ENCODE data around the gene EPOP.

EPOP gene

DNA sequence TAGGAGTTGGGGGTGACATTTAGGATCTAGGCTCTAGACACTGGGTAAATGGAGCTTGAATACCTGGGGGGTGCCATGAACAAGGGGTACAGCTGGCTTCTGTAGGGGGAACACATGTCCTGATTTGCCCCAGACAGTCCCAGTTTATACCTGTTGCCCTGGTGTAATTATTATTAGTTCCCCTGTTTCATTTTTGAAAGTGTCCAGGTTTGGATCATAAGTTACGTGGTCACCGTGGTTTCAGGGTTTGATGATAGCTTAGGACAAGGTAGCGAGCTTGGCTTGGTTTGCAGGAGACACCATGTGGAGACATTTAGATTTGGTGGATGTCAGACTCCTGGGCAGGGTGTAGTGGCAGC lies 35.8 kb upstream of the EPOP start:
- DNase-seq (ENCODE audit: low spot score in 2 of 2) = no peak
- ATAC-seq (ENCODE audit: low read depth) = no peak
- peaks cover 32% of the 10 kb centered on the region for H3K4me1 Mint-ChIP-seq
- no peaks in the 10 kb centered on the region for H3K27me3 Mint-ChIP-seq
- peaks cover 22% of the 10 kb centered on the region for H3K36me3 Mint-ChIP-seq
- no peak overlapping the region for H3K4me3 Mint-ChIP-seq
- no peaks in the 10 kb centered on the region for H3K9me3 Mint-ChIP-seq
- no peak overlapping the region for H3K27ac Mint-ChIP-seq

DNA sequence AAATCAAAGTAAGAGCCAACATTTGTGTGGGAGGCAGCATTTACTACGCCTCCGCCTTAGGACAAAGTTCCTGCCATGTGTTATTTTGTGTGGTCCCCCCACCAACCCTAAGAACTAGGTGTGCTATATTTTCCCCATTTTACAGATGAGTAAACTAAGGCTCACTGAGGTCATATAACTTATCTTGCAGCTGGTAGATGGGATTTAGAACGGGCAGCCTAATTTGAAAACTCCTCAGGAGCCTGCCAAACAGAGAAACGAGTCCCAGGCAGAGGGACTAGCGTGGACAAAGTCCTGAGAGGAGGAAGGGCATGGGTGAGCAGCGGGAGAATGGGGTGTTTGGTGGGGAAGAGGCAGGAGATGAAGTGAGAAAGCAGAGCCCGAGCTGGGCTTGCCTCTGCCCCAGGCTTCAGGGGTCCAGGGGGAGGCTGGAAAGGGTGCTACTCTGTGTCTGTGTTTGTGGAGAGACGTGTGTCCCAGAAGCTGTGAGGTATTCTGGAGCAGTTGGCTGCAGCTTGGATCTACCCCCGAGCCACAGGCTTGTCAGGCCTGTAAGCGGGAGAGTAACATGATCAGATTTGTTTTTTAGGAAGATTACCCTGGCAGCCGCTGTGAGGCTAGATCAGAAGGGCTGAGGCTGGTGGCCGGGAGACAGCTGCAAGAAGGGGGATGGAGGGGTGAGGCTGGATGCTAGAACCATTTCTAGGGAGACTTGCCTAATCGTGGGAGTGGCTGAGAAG lies 35.3 kb upstream of the EPOP start:
- no peak for ATAC-seq (ENCODE audit: low read depth)
- H3K9me3 Mint-ChIP-seq = no peaks in the 10 kb centered on the region
- H3K4me1 Mint-ChIP-seq = peaks cover 30% of the 10 kb centered on the region
- peak overlapping the region; percentile 39 for H3K27ac Mint-ChIP-seq
- H3K27me3 Mint-ChIP-seq = no peaks in the 10 kb centered on the region
- DNase-seq (ENCODE audit: low spot score in 2 of 2) = no peak
- H3K36me3 Mint-ChIP-seq = peaks cover 20% of the 10 kb centered on the region
- no peak overlapping the region for H3K4me3 Mint-ChIP-seq

DNA sequence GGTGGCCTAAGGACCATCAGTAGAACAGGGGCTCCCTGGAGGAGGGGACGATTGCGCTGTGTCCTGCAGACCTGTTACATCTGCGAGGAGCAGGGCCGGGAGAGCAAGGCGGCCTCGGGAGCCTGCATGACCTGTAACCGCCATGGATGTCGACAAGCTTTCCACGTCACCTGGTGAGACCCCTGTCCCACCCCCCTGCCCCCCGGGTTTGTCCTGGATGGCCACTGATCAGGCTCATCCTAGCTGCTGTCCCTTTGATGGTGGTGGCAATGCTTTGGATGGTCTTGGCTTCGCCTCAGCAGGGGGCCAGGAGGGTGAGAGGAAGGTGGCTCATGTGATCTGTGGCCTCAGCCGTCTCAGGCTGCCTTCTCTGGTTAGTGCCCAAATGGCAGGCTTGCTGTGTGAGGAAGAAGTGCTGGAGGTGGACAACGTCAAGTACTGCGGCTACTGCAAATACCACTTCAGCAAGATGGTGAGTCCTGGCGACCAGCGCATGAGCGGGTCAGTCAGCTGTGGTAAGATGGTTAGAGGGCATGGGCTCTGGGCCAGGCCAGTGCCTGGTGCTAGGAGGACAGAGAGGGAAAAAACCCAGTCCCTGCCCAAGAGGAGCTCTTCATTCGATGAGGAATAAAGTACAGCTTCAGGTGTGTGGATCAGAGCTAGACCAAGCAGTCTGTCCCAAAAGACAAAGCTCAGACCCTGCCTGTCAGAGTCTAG lies 34.5 kb upstream of the EPOP start:
- Mint-ChIP-seq H3K9me3 (no peaks in the 10 kb centered on the region), H3K27me3 (no peaks in the 10 kb centered on the region), H3K4me3 (no peak overlapping the region), H3K27ac (no peak overlapping the region), H3K4me1 (peaks cover 29% of the 10 kb centered on the region), H3K36me3 (peaks cover 16% of the 10 kb centered on the region)
- no peak for ATAC-seq (ENCODE audit: low read depth)
- DNase-seq (ENCODE audit: low spot score in 2 of 2) = no peak

DNA sequence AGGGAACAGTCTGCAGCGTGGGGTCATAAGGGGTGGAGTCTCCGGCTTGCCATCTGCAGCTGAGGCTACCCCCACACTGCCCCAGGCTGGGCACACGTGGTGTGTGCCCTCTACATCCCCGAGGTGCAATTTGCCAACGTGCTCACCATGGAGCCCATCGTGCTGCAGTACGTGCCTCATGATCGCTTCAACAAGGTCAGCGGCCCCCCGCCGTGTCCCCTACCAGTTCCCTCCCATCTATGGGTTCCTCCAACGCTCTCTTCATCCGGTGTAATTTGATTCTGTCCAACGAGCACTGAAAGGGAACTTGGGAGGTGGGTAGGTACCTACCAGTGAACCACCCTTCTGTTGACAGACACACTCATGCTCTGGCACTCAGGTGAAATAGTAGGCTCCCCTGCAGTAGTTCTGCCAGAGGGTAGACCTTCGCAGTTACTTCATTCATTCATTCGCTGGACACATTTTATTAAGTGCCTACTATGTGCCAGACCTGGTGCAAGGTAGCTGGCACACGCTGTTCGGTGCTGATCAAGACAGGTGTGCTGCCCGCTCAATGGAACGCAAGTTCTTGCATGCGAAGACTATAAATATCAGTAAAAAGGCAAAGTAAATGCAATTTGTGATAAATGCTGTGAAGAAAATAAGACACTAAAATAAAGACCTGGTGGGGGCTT lies 33.1 kb upstream of the EPOP start:
- Mint-ChIP-seq H3K9me3 (no peaks in the 10 kb centered on the region), H3K4me3 (peak overlapping the region; percentile 45), H3K36me3 (peaks cover 13% of the 10 kb centered on the region), H3K4me1 (peaks cover 32% of the 10 kb centered on the region), H3K27ac (no peak overlapping the region), H3K27me3 (no peaks in the 10 kb centered on the region)
- no peak for ATAC-seq (ENCODE audit: low read depth)
- no peak for DNase-seq (ENCODE audit: low spot score in 2 of 2)

DNA sequence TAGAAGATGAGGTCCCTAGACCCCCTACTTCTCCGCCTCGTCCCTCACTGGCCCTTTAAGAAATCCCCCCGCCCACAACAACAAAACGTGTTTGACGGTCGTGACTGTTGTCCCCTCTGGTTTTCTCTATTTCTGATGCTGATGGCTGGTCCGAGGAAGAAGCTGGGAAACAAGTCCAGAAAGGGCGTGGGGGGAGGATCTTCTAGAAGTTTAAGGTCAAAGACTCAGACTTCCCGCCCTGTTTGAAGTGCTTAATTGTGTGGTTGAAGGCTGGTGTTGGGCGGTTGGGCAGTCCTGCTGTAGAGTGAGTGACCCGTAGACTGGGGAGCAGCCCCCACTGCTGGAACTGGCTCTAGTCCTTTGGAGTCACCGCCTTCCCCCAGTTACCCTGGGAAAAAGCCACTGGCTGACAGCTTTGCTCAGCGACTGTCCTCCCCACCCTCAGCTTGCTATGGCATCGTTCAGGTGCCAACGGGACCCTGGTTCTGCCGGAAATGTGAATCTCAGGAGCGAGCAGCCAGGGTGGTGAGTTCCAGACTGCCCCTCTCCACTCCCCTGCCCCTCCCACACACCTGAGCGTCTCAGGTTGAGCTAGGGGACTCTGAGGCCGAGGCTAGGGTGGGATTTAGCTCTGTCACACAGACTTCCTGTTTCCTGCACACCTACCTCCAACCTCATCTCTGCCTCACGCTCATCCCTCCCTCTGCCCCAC lies 31.9 kb upstream of the EPOP start:
- peak overlapping the region; percentile 97 for H3K27ac Mint-ChIP-seq
- ATAC-seq (ENCODE audit: low read depth) (no peak), DNase-seq (ENCODE audit: low spot score in 2 of 2) (no peak)
- H3K4me3 Mint-ChIP-seq = peak overlapping the region; percentile 94
- H3K4me1 Mint-ChIP-seq = peaks cover 35% of the 10 kb centered on the region
- no peaks in the 10 kb centered on the region for H3K27me3 Mint-ChIP-seq
- no peaks in the 10 kb centered on the region for H3K9me3 Mint-ChIP-seq
- peaks cover 13% of the 10 kb centered on the region for H3K36me3 Mint-ChIP-seq

DNA sequence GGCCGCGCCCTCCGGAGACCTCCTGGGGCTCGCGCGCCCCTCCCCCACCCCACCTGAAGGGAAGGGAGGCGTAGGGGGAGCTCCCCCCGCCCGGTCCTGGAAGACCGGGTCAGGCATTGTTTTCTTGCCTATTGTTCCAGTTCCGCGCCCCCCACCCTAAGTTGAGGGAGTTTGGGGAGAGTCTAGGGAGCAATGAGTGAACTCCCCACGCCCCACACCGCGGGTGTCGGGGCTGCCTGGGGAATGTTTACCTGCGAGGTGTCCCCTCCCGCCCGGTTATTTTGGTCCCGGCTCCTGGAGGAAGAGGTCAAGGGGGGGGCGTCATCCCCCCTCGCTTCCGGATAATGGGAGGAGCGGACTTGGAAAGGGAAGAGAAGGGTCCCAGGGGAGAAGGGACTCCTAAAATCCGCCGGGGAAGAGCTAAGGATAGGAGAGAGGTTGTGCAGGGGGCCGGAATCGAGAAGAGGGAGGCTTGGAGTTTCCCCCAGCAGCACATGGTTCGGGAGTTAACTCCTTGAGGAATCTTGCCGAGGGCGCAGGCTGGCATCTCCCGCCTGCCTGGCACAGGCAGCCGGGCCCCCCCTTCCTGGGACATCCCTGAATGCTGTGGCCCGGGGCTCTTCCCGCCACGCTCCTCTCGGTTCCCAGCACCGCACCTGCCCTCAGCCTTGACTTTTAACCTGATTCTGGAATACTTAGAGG lies 31.2 kb upstream of the EPOP start:
- DNase-seq (ENCODE audit: low spot score in 2 of 2) (no peak), ATAC-seq (ENCODE audit: low read depth) (no peak)
- Mint-ChIP-seq H3K27ac (peak overlapping the region; percentile 97), H3K27me3 (no peaks in the 10 kb centered on the region), H3K4me1 (peaks cover 40% of the 10 kb centered on the region), H3K36me3 (peaks cover 13% of the 10 kb centered on the region), H3K9me3 (no peaks in the 10 kb centered on the region), H3K4me3 (peak overlapping the region; percentile 94)

DNA sequence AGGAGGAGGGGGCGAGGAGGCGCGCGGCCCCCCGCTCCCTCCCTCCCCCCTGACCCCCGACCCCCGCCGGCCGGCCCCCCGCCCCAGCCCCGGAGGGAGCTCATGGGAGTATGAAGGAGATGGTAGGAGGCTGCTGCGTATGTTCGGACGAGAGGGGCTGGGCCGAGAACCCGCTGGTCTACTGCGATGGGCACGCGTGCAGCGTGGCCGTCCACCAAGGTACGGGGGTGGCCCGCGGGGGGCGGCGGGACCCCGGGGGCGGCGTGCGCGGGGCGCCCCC lies 30.7 kb upstream of the EPOP start:
- Mint-ChIP-seq H3K4me3 (peak overlapping the region; percentile 94), H3K27me3 (no peaks in the 10 kb centered on the region), H3K36me3 (peaks cover 13% of the 10 kb centered on the region), H3K9me3 (no peaks in the 10 kb centered on the region), H3K27ac (peak overlapping the region; percentile 97), H3K4me1 (peaks cover 40% of the 10 kb centered on the region)
- DNase-seq (ENCODE audit: low spot score in 2 of 2) (peak in 1 of 2 donors; percentile 52), ATAC-seq (ENCODE audit: low read depth) (no peak)

DNA sequence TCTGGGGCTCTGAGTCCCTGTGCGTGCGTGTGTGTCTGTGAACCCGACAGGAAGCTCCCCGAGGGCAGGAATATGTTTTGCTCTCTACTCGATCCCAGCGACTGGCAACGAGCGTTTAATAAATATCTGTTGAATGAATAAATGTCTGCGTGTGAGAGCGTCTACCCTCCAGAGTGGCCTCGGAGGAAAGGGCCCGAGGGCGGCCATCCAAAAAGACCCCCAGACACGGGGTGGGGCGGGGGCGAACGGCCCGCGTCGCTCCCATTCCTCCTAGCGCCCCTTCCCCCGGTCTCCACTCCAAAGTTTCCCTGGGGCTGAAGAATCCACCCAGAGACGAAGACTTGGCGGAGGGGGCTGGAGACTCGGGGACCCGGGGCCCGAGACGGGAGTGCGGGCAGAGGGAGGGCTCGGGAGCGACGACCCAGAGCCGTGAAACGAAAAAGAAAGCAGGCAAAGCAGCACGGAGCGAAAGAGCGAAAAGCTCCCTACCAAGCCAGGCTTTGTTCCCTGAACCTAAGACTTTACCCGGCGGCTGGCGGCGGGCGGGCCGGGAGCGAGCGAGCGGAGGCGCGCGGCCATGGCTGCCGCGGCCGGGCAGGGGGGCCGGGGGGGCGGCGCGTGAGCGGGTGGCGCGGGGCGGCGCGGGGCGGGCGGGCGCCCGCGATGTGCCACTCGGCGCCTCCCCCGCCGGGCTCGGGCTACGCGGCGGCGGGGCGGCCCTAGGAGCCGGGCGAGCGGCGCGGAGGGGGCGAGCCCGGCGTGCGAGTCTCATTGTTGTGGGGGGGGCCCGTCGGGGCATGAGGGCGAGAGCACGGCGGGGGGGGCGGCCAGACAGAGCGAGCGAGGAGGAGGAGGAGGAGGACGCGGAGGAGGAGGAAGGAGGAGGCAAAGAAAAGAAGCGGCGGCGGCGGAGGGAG lies 30.1 kb upstream of the EPOP start, which contains the start of gene MLLT6:
Gene MLLT6 (plus strand): TSS at position 668 of the 917 bp plus-strand sequence. CDS start 360 bp downstream, outside the sequence.
- no peaks in the 10 kb centered on the region for H3K9me3 Mint-ChIP-seq
- DNase-seq (ENCODE audit: low spot score in 2 of 2) (peak; percentile 72 to 80), ATAC-seq (ENCODE audit: low read depth) (peak; percentile 47)
- peaks cover 8% of the 10 kb centered on the region for H3K36me3 Mint-ChIP-seq
- peaks cover 38% of the 10 kb centered on the region for H3K4me1 Mint-ChIP-seq
- H3K27ac Mint-ChIP-seq = peak within 1 kb of the TSS; percentile 97
- no peaks in the 10 kb centered on the region for H3K27me3 Mint-ChIP-seq
- peak within 1 kb of the TSS; percentile 94 for H3K4me3 Mint-ChIP-seq

DNA sequence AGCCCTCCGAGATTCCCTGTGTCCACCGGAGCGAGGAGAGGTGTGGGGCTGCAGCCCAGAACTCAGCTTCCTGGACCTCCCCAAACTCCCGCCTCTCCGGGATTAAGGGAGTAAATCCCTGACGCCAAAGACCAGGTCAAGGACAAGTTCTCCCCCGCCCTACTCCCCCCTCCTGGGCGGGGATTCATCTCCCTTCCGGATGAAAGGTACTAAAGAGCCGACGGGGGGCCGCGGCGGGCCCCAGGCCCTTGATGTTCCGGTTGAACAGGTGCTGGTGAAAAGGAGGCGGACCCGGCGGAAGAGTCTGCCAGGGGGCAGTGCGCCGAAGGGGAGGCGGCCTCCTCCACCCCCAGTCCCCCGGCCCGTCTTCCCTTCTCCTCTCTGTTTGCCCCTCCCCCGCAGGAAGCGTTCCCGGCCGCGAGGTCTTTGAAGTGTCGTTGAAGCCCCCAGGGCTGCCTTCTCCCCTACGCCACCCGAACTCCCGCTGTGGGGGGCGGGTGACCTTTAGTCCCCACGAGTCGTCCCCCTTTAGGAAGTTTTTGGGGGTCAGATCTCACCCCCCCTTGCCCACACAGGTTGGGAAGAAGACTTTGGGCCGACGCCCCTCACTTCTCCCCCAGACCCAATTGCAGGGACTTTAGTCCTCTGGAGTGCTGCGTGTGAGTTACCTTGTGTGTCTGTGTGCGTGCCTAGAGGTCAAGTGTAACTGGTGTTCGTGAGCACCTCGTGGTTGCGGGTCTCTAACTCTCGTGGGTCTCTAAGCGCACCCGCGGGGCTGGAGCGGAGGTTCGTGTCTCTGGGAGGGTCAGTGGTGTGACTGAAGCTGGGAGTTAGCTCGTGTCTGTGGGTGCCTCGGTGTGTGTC lies 29.2 kb upstream of the EPOP start:
- peak overlapping the region; percentile 97 for H3K27ac Mint-ChIP-seq
- H3K4me3 Mint-ChIP-seq = peak overlapping the region; percentile 94
- no peak for ATAC-seq (ENCODE audit: low read depth)
- no peaks in the 10 kb centered on the region for H3K27me3 Mint-ChIP-seq
- H3K9me3 Mint-ChIP-seq = no peaks in the 10 kb centered on the region
- DNase-seq (ENCODE audit: low spot score in 2 of 2) = peak in 1 of 2 donors; percentile 58
- H3K4me1 Mint-ChIP-seq = peaks cover 34% of the 10 kb centered on the region
- peaks cover 2% of the 10 kb centered on the region for H3K36me3 Mint-ChIP-seq

DNA sequence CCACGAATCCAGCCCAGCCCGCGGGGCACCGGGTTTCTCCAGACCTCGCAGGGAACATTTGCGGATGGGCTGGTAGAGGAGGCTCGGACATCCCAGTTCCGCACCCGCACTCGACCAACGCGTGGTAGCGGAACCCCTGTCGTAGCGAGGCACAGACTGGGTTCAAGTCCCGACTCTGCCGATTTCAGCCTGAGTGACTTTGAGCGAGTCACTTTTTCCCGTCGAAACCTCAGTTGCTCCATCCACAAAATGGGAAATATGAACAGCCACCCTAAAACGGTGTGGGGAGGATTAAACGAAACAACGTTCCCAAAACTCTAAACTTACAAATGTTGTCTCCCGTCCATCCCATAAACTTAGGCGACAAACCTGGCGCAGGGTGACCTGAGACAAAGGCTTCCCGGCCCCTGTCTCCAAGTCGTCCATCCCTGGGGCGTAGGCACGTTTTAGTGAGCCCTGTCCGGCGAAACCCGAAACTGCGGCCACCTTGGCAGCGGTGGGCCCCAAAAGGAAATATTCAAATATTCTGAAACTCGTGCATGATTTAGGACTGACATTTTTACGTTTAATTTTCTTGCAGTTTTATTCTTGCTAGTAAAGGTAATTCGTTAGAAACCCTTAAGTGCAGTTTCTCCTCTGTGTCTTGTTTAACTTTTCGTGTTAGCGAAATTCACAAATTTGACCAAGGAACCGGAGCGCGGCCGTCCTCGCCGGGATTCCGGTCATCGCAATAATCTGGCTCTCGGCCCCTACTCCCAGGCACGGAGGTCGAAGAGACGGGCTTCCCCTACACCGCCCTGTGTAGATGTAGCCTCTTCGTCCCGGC lies 28.4 kb upstream of the EPOP start:
- Mint-ChIP-seq H3K27me3 (no peaks in the 10 kb centered on the region), H3K4me1 (peaks cover 30% of the 10 kb centered on the region), H3K4me3 (peak overlapping the region; percentile 94), H3K36me3 (no peaks in the 10 kb centered on the region), H3K27ac (peak overlapping the region; percentile 97), H3K9me3 (no peaks in the 10 kb centered on the region)
- ATAC-seq (ENCODE audit: low read depth) = no peak
- DNase-seq (ENCODE audit: low spot score in 2 of 2) = no peak

DNA sequence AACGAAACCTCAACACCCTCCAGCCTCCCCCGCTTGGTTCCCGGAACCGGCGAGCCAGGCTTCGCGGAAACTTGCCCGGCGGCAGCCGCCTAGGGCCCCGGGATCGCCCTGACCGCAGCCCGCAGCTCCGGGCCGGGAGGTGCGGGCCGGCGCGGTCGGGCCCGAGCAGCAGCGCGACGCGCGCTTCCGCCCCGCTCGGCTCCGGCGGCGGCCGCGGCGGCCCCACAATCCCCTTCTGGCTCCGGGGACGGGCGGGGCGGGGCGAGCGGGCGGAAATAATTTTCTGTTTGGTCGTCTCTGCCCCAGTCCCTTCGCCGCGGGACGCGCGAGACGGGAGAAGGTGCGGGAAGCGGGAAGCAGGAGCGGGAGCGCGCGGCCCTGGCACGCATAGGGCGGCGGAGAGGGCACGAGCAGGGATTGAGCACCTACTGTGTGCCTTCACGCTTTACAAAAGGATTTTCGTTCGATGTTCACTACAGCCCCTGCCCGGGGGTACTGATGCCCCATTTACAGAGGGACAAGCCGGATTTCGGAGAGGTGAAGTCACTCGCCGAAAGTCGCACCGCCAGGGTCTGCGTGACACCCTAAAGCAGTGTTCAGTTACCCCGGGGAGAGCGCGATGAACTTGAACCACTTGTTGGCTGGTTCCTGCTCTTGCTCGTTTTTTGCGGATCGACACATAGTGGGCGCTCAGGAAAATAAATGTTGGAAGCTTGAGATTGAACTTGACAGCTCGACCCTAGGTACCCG lies 27.6 kb upstream of the EPOP start:
- Mint-ChIP-seq H3K9me3 (no peaks in the 10 kb centered on the region), H3K36me3 (no peaks in the 10 kb centered on the region), H3K27ac (peak overlapping the region; percentile 97), H3K4me1 (peaks cover 27% of the 10 kb centered on the region), H3K27me3 (no peaks in the 10 kb centered on the region), H3K4me3 (peak overlapping the region; percentile 94)
- DNase-seq (ENCODE audit: low spot score in 2 of 2) (peak; percentile 65 to 73), ATAC-seq (ENCODE audit: low read depth) (peak; percentile 33)
